IMR-90 (cell line): Measurements from ENCODE around the gene GRID1. TPM values are rescaled to one million over a fixed set of nuclear protein-coding genes. Genes with fewer than 3 reads are reported as not detected.

ENCODE experiments used
- ATAC-seq: fragments of 200-7000 bp; cut with Tn5 transposase; 2 replicates; pipeline ENCODE4 v1.9.1; 2020; ENCODE audit warnings: low read depth, mild to moderate bottlenecking, moderate library complexity
- BruUV-seq: library from RNA; stranded (reverse); fragments of 400-500 nt; replicated peaks from 2 replicates; lab custom pipeline; 2021; lab: Mats Ljungman, UMichigan
- CTCF ChIA-PET: fragments of 300-600 bp; formaldehyde crosslinking; extraction: SDS; loops from one replicate; lab custom pipeline; 2021; ENCODE audit warnings: antibody characterized with exemption; lab: Yijun Ruan, JAX
- POLR2A ChIA-PET: fragments of 300-600 bp; sonication (Branson Sonifier 250); formaldehyde crosslinking; loops from one replicate; lab custom pipeline; 2022; ENCODE audit warnings: antibody characterized with exemption; ENCODE audit not compliant: unreplicated experiment; lab: Charles Lee
- DNase-seq: peaks from one replicate; pipeline ENCODE4 v3.0.0; 2013
- H2AFZ ChIP-seq: replicated peaks from 2 replicates; pipeline ENCODE3; 2013; ENCODE audit warnings: low read length, mild to moderate bottlenecking; ENCODE audit not compliant: poor library complexity
- H2AK5ac ChIP-seq: 2 replicates; pipeline ENCODE4 v1.6.1; 2013; ENCODE audit warnings: low read depth, low read length, inconsistent platforms
- H2AK9ac ChIP-seq: replicated peaks from 2 replicates; pipeline ENCODE3; 2013; ENCODE audit warnings: mild to moderate bottlenecking, low read depth, low read length, moderate library complexity; ENCODE audit not compliant: poor library complexity
- H2BK120ac ChIP-seq: 2 replicates; pipeline ENCODE4 v1.6.1; 2013; ENCODE audit warnings: low read depth, low read length, inconsistent platforms
- H2BK15ac ChIP-seq: 3 replicates; pipeline ENCODE4 v1.6.1; 2013; ENCODE audit warnings: low read depth, low read length, inconsistent platforms
- H2BK20ac ChIP-seq: 2 replicates; pipeline ENCODE4 v1.6.1; 2013; ENCODE audit warnings: low read depth, mild to moderate bottlenecking, inconsistent platforms, low read length, moderate library complexity
- H2BK5ac ChIP-seq: 2 replicates; pipeline ENCODE4 v1.6.1; 2013; ENCODE audit warnings: mild to moderate bottlenecking, low read depth, low read length, inconsistent platforms; ENCODE audit not compliant: poor library complexity, severe bottlenecking
- H3K14ac ChIP-seq: replicated peaks from 2 replicates; pipeline ENCODE4 v1.6.1; 2013; ENCODE audit warnings: low read depth, low read length, inconsistent platforms
- H3K18ac ChIP-seq: 2 replicates; pipeline ENCODE4 v1.6.1; 2013; ENCODE audit warnings: low read depth, low read length, control low read depth
- H3K23ac ChIP-seq: 2 replicates; pipeline ENCODE4 v1.6.1; 2013; ENCODE audit warnings: low read depth, low read length, inconsistent platforms
- H3K27ac ChIP-seq: 2 replicates; pipeline ENCODE4 v1.5.1; 2013; ENCODE audit warnings: mild to moderate bottlenecking, control low read depth, low read length; ENCODE audit not compliant: insufficient read depth
- H3K27me3 ChIP-seq: 2 replicates; pipeline ENCODE4 v1.6.1; 2013; ENCODE audit warnings: low read length; ENCODE audit not compliant: control insufficient read depth, insufficient read depth
- H3K36me3 ChIP-seq: 2 replicates; pipeline ENCODE4 v1.6.1; 2013; ENCODE audit warnings: low read length, mixed read lengths; ENCODE audit not compliant: control insufficient read depth, insufficient read depth
- H3K4ac ChIP-seq: 2 replicates; pipeline ENCODE4 v1.6.1; 2013; ENCODE audit warnings: low read depth, low read length, inconsistent platforms
- H3K4me1 ChIP-seq: 2 replicates; pipeline ENCODE4 v1.6.1; 2013; ENCODE audit warnings: low read length, mixed read lengths; ENCODE audit not compliant: control insufficient read depth, insufficient read depth
- H3K4me2 ChIP-seq: 2 replicates; pipeline ENCODE4 v1.6.1; 2013; ENCODE audit warnings: low read depth, mild to moderate bottlenecking, control low read depth, low read length, moderate library complexity
- H3K4me3 ChIP-seq: 2 replicates; pipeline ENCODE4 v1.5.1; 2013; ENCODE audit warnings: low read depth, mild to moderate bottlenecking, control low read depth, low read length, moderate library complexity; ENCODE audit not compliant: insufficient read depth
- H3K56ac ChIP-seq: 2 replicates; pipeline ENCODE4 v1.6.1; 2013; ENCODE audit warnings: low read length, inconsistent platforms; ENCODE audit not compliant: insufficient read depth; ENCODE audit errors: extremely low read depth
- H3K79me1 ChIP-seq, 2 experiments: 2 replicates each; pipeline ENCODE4 v1.6.1; 2013; ENCODE audit warnings: low read length in 2 of 2, inconsistent platforms in 1 of 2, low read depth in 1 of 2
- H3K9ac ChIP-seq: 2 replicates; pipeline ENCODE4 v1.6.1; 2013; ENCODE audit warnings: low read depth, low read length, control low read depth
- H3K9me1 ChIP-seq: 2 replicates; pipeline ENCODE4 v1.6.1; 2013; ENCODE audit warnings: low read length, inconsistent platforms; ENCODE audit not compliant: insufficient read depth
- H3K9me3 ChIP-seq: 2 replicates; pipeline ENCODE4 v1.6.1; 2013; ENCODE audit warnings: low read length; ENCODE audit not compliant: control insufficient read depth, insufficient read depth
- H4K20me1 ChIP-seq: 2 replicates; pipeline ENCODE4 v1.6.1; 2013; ENCODE audit warnings: low read length, inconsistent platforms; ENCODE audit not compliant: insufficient read depth
- H4K5ac ChIP-seq: 2 replicates; pipeline ENCODE4 v1.6.1; 2013; ENCODE audit warnings: mild to moderate bottlenecking, low read depth, low read length, control low read depth
- H4K8ac ChIP-seq, 2 experiments: 2 replicates each; pipeline ENCODE4 v1.6.1; 2013; ENCODE audit warnings: low read depth in 2 of 2, low read length in 2 of 2, control low read depth in 1 of 2, inconsistent platforms in 1 of 2
- H4K91ac ChIP-seq: 2 replicates; pipeline ENCODE4 v1.6.1; 2013; ENCODE audit warnings: low read depth, low read length, inconsistent platforms; ENCODE audit not compliant: insufficient read depth
- CHD1 ChIP-seq: IDR thresholded peaks from 2 replicates; pipeline ENCODE4 v1.6.1; 2012; ENCODE audit warnings: low read depth, low read length, improper control_type of control experiment
- MXI1 ChIP-seq: IDR thresholded peaks from 2 replicates; pipeline ENCODE4 v1.6.1; 2012; ENCODE audit warnings: low read depth, mild to moderate bottlenecking, low read length, moderate library complexity, borderline replicate concordance
- POLR2A ChIP-seq: IDR thresholded peaks from 2 replicates; pipeline ENCODE4 v1.6.1; 2012; ENCODE audit warnings: mild to moderate bottlenecking, low read depth, low read length
- RAD21 ChIP-seq: IDR thresholded peaks from 2 replicates; pipeline ENCODE4 v1.6.1; 2012; ENCODE audit warnings: low read length, improper control_type of control experiment
- RCOR1 ChIP-seq: IDR thresholded peaks from 2 replicates; pipeline ENCODE4 v1.6.1; 2012; ENCODE audit warnings: mild to moderate bottlenecking, low read length, improper control_type of control experiment; ENCODE audit not compliant: insufficient replicate concordance
- SMC3 ChIP-seq: fragments of 150-350 bp; IDR thresholded peaks from 2 replicates; pipeline ENCODE4 v1.6.1; 2016; ENCODE audit warnings: low read depth, mild to moderate bottlenecking, antibody characterized with exemption, low read length, moderate library complexity
- WGBS, 2 experiments: methylation state at CpG; one replicate each; pipeline versions ENCODE4 v1.1.5 to v1.1.7; 2013; ENCODE audit warnings: missing lambda C conversion rate in 2 of 2; ENCODE audit not compliant: insufficient read length in 1 of 2; ENCODE audit errors: extremely low coverage in 2 of 2; 5-methylcytosine and 5-hydroxymethylcytosine counted together
- dilution Hi-C: fragments of 300-500 bp; cut with HindIII; formaldehyde crosslinking; loops from one replicate; pipeline ENCODE4 v1.14.3; 2018; ENCODE audit warnings: low sequenced_read_pairs; ENCODE audit not compliant: unreplicated experiment
- in situ Hi-C: fragments of 300-500 bp; cut with MboI; formaldehyde crosslinking; loops from 3 replicates; pipeline ENCODE4 v1.14.3; 2019; ENCODE audit warnings: low sequenced_read_pairs, inconsistent platforms, mixed read lengths
- intact Hi-C: fragments of 100-400 bp; cut with micrococcal nuclease; formaldehyde crosslinking; loops from 2 replicates; pipeline ENCODE4 v1.10.0; 2022
- polyA plus RNA-seq, 3 experiments: library from polyadenylated mRNA; depleted of rRNA; stranded (reverse); fragments of >200 nt; gene quantifications; 2 replicates each; pipeline ENCODE4 v1.2.3, GENCODE V29; 2012; ENCODE audit warnings: low replicate concordance in 1 of 3
- total RNA-seq: library from RNA; depleted of rRNA; stranded (reverse); fragments of >200 nt; gene quantifications from 2 replicates; pipeline ENCODE4 v1.2.3, GENCODE V29; 2012

GRID1 gene
- total and polyA plus RNA-seq, 2 of the 4 experiments (the other 2 are of a cell fraction), result not detected

- Histone ChIP-seq H3K4me3 (no peak overlapping the region), H3K4ac (no peak overlapping the region), H3K23ac (no peak overlapping the region), H3K79me1 (no peaks in the 10 kb centered on the region), H2BK15ac (no peak overlapping the region), H4K20me1 (no peaks in the 10 kb centered on the region), H2BK120ac (no peak overlapping the region), H3K9ac (no peak overlapping the region), H2AK5ac (no peak overlapping the region), H3K9me1 (no peaks in the 10 kb centered on the region), H3K14ac (no peak overlapping the region), H4K8ac (no peak overlapping the region), H2BK5ac (no peak overlapping the region), H4K91ac (no peak overlapping the region), H3K36me3 (no peaks in the 10 kb centered on the region), H2AK9ac (no peak overlapping the region), H2BK20ac (no peak overlapping the region), H3K27me3 (no peaks in the 10 kb centered on the region), H3K18ac (no peak overlapping the region), H3K4me2 (no peak overlapping the region), H3K56ac (no peak overlapping the region), H3K9me3 (peaks cover 14% of the 10 kb centered on the region; the same call in 1 of the 2 replicates), H2AFZ (no peak overlapping the region), H3K4me1 (no peaks in the 10 kb centered on the region), H3K27ac (no peak overlapping the region), H4K5ac (no peak overlapping the region)
- CTCF ChIA-PET, result no interaction called here
- no CpG with 5 or more reads among the region's 1 CpG for WGBS, 2 experiments
- in situ Hi-C loops (no loop called here), intact Hi-C loops (no loop called here), dilution Hi-C loops (no loop called here)
- POLR2A ChIA-PET, result no interaction called here
- TF ChIP-seq SMC3 (no peak), RCOR1 (no peak), RAD21 (no peak), CHD1 (no peak), MXI1 (no peak), POLR2A (no peak)
- BruUV-seq, result no TSS peak
- DNase-seq (no peak), ATAC-seq (no peak)
Measured at GRCh38 chr10:86034710-86035109, 331.9 kb downstream of the GRID1 start.
